Measurements from ENCODE around the gene GSN. TPM values are rescaled to one million over a fixed set of nuclear protein-coding genes. Genes with fewer than 3 reads are reported as not detected.

Gene GSN
- total RNA-seq, 1 donor, result 254 TPM

GRCh38 chr9:121225240-121225639 is 42.7 kb upstream of the GSN start:
- DNase-seq (ENCODE audit: low read depth), result no peak
- no peak overlapping the region for H3K4me3 ChIP-seq (ENCODE audit: low read depth, low read length)
- TF ChIP-seq CTCF (IDR thresholded peaks at IDR 0.05; ENCODE audit: insufficient read depth, low read depth, low read length), result no peak

- TF ChIP-seq CTCF (IDR thresholded peaks at IDR 0.05; ENCODE audit: insufficient read depth, low read depth, low read length), result no peak
- no peak overlapping the region for H3K4me3 ChIP-seq (ENCODE audit: low read depth, low read length)
- no peak for DNase-seq (ENCODE audit: low read depth)
Observed at GRCh38 chr9:121226175-121226574, 41.8 kb upstream of the GSN start.

GRCh38 chr9:121227862-121228261 is 40.1 kb upstream of the GSN start:
- no peak for TF ChIP-seq CTCF (IDR thresholded peaks at IDR 0.05; ENCODE audit: insufficient read depth, low read depth, low read length)
- DNase-seq (ENCODE audit: low read depth), result no peak
- H3K4me3 ChIP-seq (ENCODE audit: low read depth, low read length), result no peak overlapping the region

GRCh38 chr9:121230256-121230655 is 37.7 kb upstream of the GSN start:
- TF ChIP-seq CTCF (IDR thresholded peaks at IDR 0.05; ENCODE audit: insufficient read depth, low read depth, low read length), result no peak
- H3K4me3 ChIP-seq (ENCODE audit: low read depth, low read length), result no peak overlapping the region
- DNase-seq (ENCODE audit: low read depth), result no peak

GRCh38 chr9:121232251-121232650 is 35.7 kb upstream of the GSN start:
- TF ChIP-seq CTCF (IDR thresholded peaks at IDR 0.05; ENCODE audit: insufficient read depth, low read depth, low read length), result no peak
- no peak overlapping the region for H3K4me3 ChIP-seq (ENCODE audit: low read depth, low read length)
- DNase-seq (ENCODE audit: low read depth), result no peak

GRCh38 chr9:121233906-121234831 is 33.8 kb upstream of the GSN start:
- no peak for TF ChIP-seq CTCF (IDR thresholded peaks at IDR 0.05; ENCODE audit: insufficient read depth, low read depth, low read length)
- DNase-seq (ENCODE audit: low read depth), result peak; percentile 43
- no peak overlapping the region for H3K4me3 ChIP-seq (ENCODE audit: low read depth, low read length)

GRCh38 chr9:121234832-121235161 is 33.2 kb upstream of the GSN start:
- no peak for TF ChIP-seq CTCF (IDR thresholded peaks at IDR 0.05; ENCODE audit: insufficient read depth, low read depth, low read length)
- no peak for DNase-seq (ENCODE audit: low read depth)
- no peak overlapping the region for H3K4me3 ChIP-seq (ENCODE audit: low read depth, low read length)

All from fibroblast of villous mesenchyme (primary cell).